GM23338 (cell line): ENCODE data around the gene DOK7. TPM values are rescaled to one million over a fixed set of nuclear protein-coding genes. Genes with fewer than 3 reads are reported as not detected.
A peak's percentile ranks its signal among the peaks of the same experiment; 100 is the strongest.
"Not testable (repeated sequence)": the region's sequence is repeated elsewhere in the genome, so short reads cannot be mapped to it uniquely, and the experiment has no call there.

Source experiments
- ATAC-seq: fragments of 200-7000 bp; cut with Tn5 transposase; 3 replicates; pipeline ENCODE4 v1.9.1; 2020
- DNase-seq: peaks from one replicate; pipeline ENCODE4 v3.0.0-alpha.2; 2015; ENCODE audit warnings: low spot score
- H2AFZ ChIP-seq: fragments of 200-600 bp; sonication (generic); 2 replicates; pipeline ENCODE4 v1.8.0; 2016; ENCODE audit warnings: antibody characterized with exemption, mild to moderate bottlenecking, moderate library complexity
- H3F3A ChIP-seq: fragments of 200-600 bp; sonication (generic); replicated peaks from 2 replicates; pipeline ENCODE4 v1.8.0; 2017; ENCODE audit warnings: antibody characterized with exemption, mixed run types, low read depth
- H3K27ac ChIP-seq: fragments of 200-600 bp; sonication (generic); 2 replicates; pipeline ENCODE4 v1.6.1; 2016; ENCODE audit warnings: low read depth
- H3K27me3 ChIP-seq: fragments of 200-600 bp; sonication (generic); 2 replicates; pipeline ENCODE4 v1.8.0; 2016; ENCODE audit warnings: mild to moderate bottlenecking, mixed run types, moderate library complexity; ENCODE audit not compliant: insufficient read depth
- H3K36me3 ChIP-seq: fragments of 200-600 bp; sonication (generic); 2 replicates; pipeline ENCODE4 v1.8.0; 2016; ENCODE audit warnings: mild to moderate bottlenecking; ENCODE audit not compliant: insufficient read depth
- H3K4me1 ChIP-seq: fragments of 200-600 bp; sonication (generic); 2 replicates; pipeline ENCODE4 v1.8.0; 2016; ENCODE audit warnings: mild to moderate bottlenecking, moderate library complexity; ENCODE audit not compliant: insufficient read depth
- H3K4me2 ChIP-seq: fragments of 200-600 bp; sonication (generic); 2 replicates; pipeline ENCODE4 v1.7.1; 2017; ENCODE audit warnings: mixed run types
- H3K4me3 ChIP-seq: fragments of 200-600 bp; sonication (generic); 2 replicates; pipeline ENCODE4 v1.6.1; 2016; ENCODE audit warnings: mixed run types
- H3K79me2 ChIP-seq: fragments of 200-600 bp; sonication (generic); replicated peaks from 2 replicates; pipeline ENCODE4 v1.8.0; 2017; ENCODE audit warnings: mild to moderate bottlenecking; ENCODE audit not compliant: insufficient read depth
- H3K9me2 ChIP-seq: fragments of 200-600 bp; sonication (generic); 2 replicates; pipeline ENCODE4 v1.8.0; 2017; ENCODE audit not compliant: insufficient read depth
- H4K20me1 ChIP-seq: fragments of 200-600 bp; sonication (generic); replicated peaks from 2 replicates; pipeline ENCODE4 v1.8.0; 2017; ENCODE audit warnings: mild to moderate bottlenecking; ENCODE audit not compliant: insufficient read depth
- H3K27ac Mint-ChIP-seq: 2 replicates; pipeline ENCODE4 v1.8.0; 2020; ENCODE audit warnings: inconsistent platforms, mild to moderate bottlenecking, moderate library complexity, mixed read lengths
- H3K27me3 Mint-ChIP-seq: 3 replicates; pipeline ENCODE4 v1.8.0; 2022; ENCODE audit warnings: low read depth, mild to moderate bottlenecking, moderate library complexity, mixed read lengths, inconsistent platforms; ENCODE audit not compliant: insufficient read depth, poor library complexity
- H3K36me3 Mint-ChIP-seq: 3 replicates; pipeline ENCODE4 v1.8.0; 2021; ENCODE audit warnings: low read depth, mild to moderate bottlenecking, inconsistent platforms, moderate library complexity, mixed read lengths
- H3K4me1 Mint-ChIP-seq: 3 replicates; pipeline ENCODE4 v1.8.0; 2020; ENCODE audit warnings: mild to moderate bottlenecking, inconsistent platforms, mixed read lengths
- H3K4me3 Mint-ChIP-seq: 3 replicates; pipeline ENCODE4 v1.8.0; 2021; ENCODE audit warnings: moderate library complexity, mild to moderate bottlenecking, inconsistent platforms, mixed read lengths
- H3K9me3 Mint-ChIP-seq: 3 replicates; pipeline ENCODE4 v1.8.0; 2020; ENCODE audit warnings: moderate library complexity, mild to moderate bottlenecking, inconsistent platforms, mixed read lengths
- EZH2 ChIP-seq: fragments of 200-600 bp; sonication (generic); IDR thresholded peaks from one replicate; pipeline ENCODE4 v1.8.0; 2017; ENCODE audit warnings: antibody characterized with exemption, mild to moderate bottlenecking, low read depth; ENCODE audit not compliant: unreplicated experiment
- JUNB ChIP-seq: IDR thresholded peaks from one replicate; pipeline ENCODE4 v1.6.1; 2016; ENCODE audit warnings: antibody characterized with exemption; ENCODE audit not compliant: unreplicated experiment
- NANOG ChIP-seq: IDR thresholded peaks from 2 replicates; pipeline ENCODE4 v1.6.1; 2016; ENCODE audit warnings: antibody characterized with exemption, borderline replicate concordance
- POLR2AphosphoS5 ChIP-seq: IDR thresholded peaks from 2 replicates; pipeline ENCODE4 v1.6.1; 2016; ENCODE audit warnings: antibody characterized with exemption, low read depth
- STAT1 ChIP-seq: IDR thresholded peaks from one replicate; pipeline ENCODE4 v1.6.1; 2016; ENCODE audit warnings: antibody characterized with exemption; ENCODE audit not compliant: unreplicated experiment
- ZNF114 ChIP-seq: fragments of 250-450 bp; sonication (Bioruptor Pico); IDR thresholded peaks from 2 replicates; pipeline ENCODE4 v1.5.0; 2020; ENCODE audit warnings: mild to moderate bottlenecking, moderate library complexity
- ZNF331 ChIP-seq: fragments of 250-450 bp; sonication (Bioruptor Pico); IDR thresholded peaks from 2 replicates; pipeline ENCODE4 v1.5.0; 2020; ENCODE audit warnings: low read depth, mild to moderate bottlenecking, moderate library complexity
- polyA plus RNA-seq: library from polyadenylated mRNA; unstranded; fragments of >200 nt; fragmentation: Nextera tagmentation; extraction: Ambion mirVana; gene quantifications from 2 replicates; pipeline ENCODE4 v1.2.1, GENCODE V29; 2016
- total RNA-seq: library from RNA; depleted of rRNA; stranded (reverse); fragments of >200 nt; shearing (Covaris generic); gene quantifications from 2 replicates; pipeline ENCODE4 v1.2.3, GENCODE V29; 2014
- TF ChIP-seq, protein P1 (sequence below), 2 experiments: fragments of 200-600 bp in 1 of 2; sonication (generic) in 1 of 2; conservative IDR thresholded peaks; 2 replicates each; pipeline versions ENCODE4 v1.5.1 to v1.6.1; 2016 to 2017; ENCODE audit warnings: antibody characterized with exemption in 2 of 2, low read depth in 2 of 2, mild to moderate bottlenecking in 2 of 2, moderate library complexity in 1 of 2

DOK7 gene
- total and polyA plus RNA-seq, 2 experiments from 2014 or later: 0.34 to 0.52 TPM

DNA sequence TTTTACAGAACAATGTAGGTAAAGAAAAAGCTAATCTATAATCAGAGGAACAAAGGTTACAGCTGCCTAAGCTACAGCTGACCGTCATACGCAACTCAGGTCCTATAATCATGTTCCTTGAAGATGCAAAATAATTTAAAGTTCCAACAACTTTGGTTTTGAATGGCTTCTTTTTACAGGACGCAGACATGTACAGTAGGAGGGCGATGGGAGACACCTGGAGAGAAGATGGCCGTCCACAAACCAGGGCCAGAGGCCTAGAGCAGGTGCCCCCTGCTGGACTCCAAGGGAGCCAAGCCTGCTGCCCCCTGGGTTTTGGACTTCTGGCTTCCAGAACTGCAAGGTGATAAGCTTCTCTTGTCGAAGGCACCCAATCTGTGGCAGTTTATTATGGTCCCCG is 10.7 kb upstream of the DOK7 start:
- Histone ChIP-seq H3K27ac (no peak overlapping the region), H4K20me1 (no peaks in the 10 kb centered on the region), H3K36me3 (no peaks in the 10 kb centered on the region), H3K4me3 (no peak overlapping the region), H3F3A (no peaks in the 10 kb centered on the region), H3K4me1 (no peaks in the 10 kb centered on the region), H2AFZ (no peak overlapping the region), H3K27me3 (peaks cover 35% of the 10 kb centered on the region), H3K9me2 (no peaks in the 10 kb centered on the region), H3K79me2 (no peaks in the 10 kb centered on the region), H3K4me2 (no peak overlapping the region)
- DNase-seq: peak; percentile 77
- H3K4me3 Mint-ChIP-seq: no peak overlapping the region
- H3K27me3 Mint-ChIP-seq: peaks cover 13% of the 10 kb centered on the region
- peak; percentile 74 for ATAC-seq
- TF ChIP-seq POLR2AphosphoS5: no peak
- TF ChIP-seq, protein P1, sequence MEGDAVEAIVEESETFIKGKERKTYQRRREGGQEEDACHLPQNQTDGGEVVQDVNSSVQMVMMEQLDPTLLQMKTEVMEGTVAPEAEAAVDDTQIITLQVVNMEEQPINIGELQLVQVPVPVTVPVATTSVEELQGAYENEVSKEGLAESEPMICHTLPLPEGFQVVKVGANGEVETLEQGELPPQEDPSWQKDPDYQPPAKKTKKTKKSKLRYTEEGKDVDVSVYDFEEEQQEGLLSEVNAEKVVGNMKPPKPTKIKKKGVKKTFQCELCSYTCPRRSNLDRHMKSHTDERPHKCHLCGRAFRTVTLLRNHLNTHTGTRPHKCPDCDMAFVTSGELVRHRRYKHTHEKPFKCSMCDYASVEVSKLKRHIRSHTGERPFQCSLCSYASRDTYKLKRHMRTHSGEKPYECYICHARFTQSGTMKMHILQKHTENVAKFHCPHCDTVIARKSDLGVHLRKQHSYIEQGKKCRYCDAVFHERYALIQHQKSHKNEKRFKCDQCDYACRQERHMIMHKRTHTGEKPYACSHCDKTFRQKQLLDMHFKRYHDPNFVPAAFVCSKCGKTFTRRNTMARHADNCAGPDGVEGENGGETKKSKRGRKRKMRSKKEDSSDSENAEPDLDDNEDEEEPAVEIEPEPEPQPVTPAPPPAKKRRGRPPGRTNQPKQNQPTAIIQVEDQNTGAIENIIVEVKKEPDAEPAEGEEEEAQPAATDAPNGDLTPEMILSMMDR (conservative IDR thresholded peaks at IDR 0.05; ENCODE audit: low read depth in 2 of 2): peak; percentile 65 to 73
- H3K4me1 Mint-ChIP-seq: no peaks in the 10 kb centered on the region
- H3K36me3 Mint-ChIP-seq: peaks cover 8% of the 10 kb centered on the region; the same call in 1 of the 3 replicates
- H3K9me3 Mint-ChIP-seq: peaks cover 30% of the 10 kb centered on the region
- no peak overlapping the region for H3K27ac Mint-ChIP-seq

DNA sequence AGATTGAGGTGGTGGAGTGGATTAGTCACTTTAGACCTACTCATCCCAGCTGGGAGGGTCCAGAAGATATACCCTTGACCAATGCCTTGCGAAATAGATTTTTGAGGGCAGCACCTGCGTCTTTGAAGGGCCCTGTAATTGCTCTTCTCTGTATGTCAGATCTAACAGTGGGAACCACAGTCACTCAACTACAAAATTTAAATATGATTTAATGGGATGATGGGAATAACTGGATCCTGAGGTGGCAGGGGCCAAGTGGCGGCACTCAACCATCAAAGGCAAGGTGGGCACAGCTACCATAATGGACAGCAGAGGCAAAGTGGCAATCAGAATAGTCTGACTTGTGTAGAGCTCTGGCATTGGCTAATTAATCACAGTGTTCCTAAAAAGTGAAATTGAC is 7.5 kb upstream of the DOK7 start:
- not testable (repeated sequence) for H3K4me3 Mint-ChIP-seq, H3K4me1 ChIP-seq, H3K27ac Mint-ChIP-seq, H2AFZ ChIP-seq, H3K4me1 Mint-ChIP-seq, H3K9me2 ChIP-seq, H3F3A ChIP-seq, H3K36me3 ChIP-seq, H3K36me3 Mint-ChIP-seq, H4K20me1 ChIP-seq, H3K4me2 ChIP-seq, DNase-seq, H3K27ac ChIP-seq, H3K79me2 ChIP-seq, ATAC-seq, H3K4me3 ChIP-seq
- H3K9me3 Mint-ChIP-seq: peaks cover 34% of the 10 kb centered on the region
- H3K27me3 ChIP-seq: peaks cover 57% of the 10 kb centered on the region
- H3K27me3 Mint-ChIP-seq: peaks cover 33% of the 10 kb centered on the region

DNA sequence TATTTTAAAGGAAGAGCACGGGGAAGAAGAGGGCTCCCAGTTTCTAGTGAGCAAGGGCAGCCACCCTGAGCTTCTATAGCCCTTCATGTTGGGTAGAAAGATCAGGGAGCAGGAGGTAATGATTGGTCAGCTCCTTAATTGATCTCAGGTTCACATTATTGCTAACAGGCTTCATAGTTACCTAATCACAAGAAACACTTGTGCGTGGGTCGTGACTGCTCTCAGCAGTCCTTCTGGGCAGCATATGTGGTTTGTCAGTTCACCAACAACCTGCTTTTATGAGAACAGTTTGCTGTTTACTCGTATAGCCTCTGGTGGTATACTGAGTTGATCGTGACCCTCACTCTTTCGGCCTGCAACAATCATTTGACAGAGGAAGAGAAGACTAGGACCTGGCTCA is 4.7 kb upstream of the DOK7 start:
- H3K4me2 ChIP-seq: no peak overlapping the region
- H3K4me3 ChIP-seq: no peak overlapping the region
- no peak overlapping the region for H3K4me3 Mint-ChIP-seq
- peaks cover 34% of the 10 kb centered on the region for H3K9me3 Mint-ChIP-seq
- no peak overlapping the region for H3K27ac Mint-ChIP-seq
- H2AFZ ChIP-seq: no peak overlapping the region
- H3K27ac ChIP-seq: no peak overlapping the region
- no peaks in the 10 kb centered on the region; the same call in 1 of the 2 replicates for H3K4me1 ChIP-seq
- no peaks in the 10 kb centered on the region for H3K9me2 ChIP-seq
- peaks cover 55% of the 10 kb centered on the region for H3K27me3 ChIP-seq
- no peaks in the 10 kb centered on the region for H4K20me1 ChIP-seq
- H3K79me2 ChIP-seq: no peaks in the 10 kb centered on the region
- no peaks in the 10 kb centered on the region for H3K36me3 ChIP-seq
- ATAC-seq (no peak), DNase-seq (no peak)
- H3F3A ChIP-seq: no peaks in the 10 kb centered on the region
- peaks cover 48% of the 10 kb centered on the region for H3K27me3 Mint-ChIP-seq
- H3K36me3 Mint-ChIP-seq: peaks cover 8% of the 10 kb centered on the region; the same call in 1 of the 3 replicates
- no peaks in the 10 kb centered on the region for H3K4me1 Mint-ChIP-seq
- TF ChIP-seq NANOG (no peak), JUNB (no peak), ZNF331 (CRISPR knock-in tag) (no peak), ZNF114 (CRISPR knock-in tag) (no peak), STAT1 (no peak), POLR2AphosphoS5 (no peak), EZH2 (no peak)
- TF ChIP-seq, protein P1 (conservative IDR thresholded peaks at IDR 0.05; ENCODE audit: low read depth in 2 of 2): no peak
